Activated T-cell treated with anti-CD3 and anti-CD28 coated beads, Interleukin-2, amount 50 U/mL, for 72 hours (primary cell): Measurements from ENCODE around the gene RAB21. TPM values are rescaled to one million over a fixed set of nuclear protein-coding genes. Genes with fewer than 3 reads are reported as not detected.

Experiments used
- ATAC-seq, 2 donors: fragments of 150-1000 bp; cut with Tn5 transposase; replicated peaks in 1 of 2; 2 replicates each; pipeline ENCODE4 v1.10.0; 2021; ENCODE audit warnings: moderate library complexity in 2 of 2, mild to moderate bottlenecking in 1 of 2
- DNase-seq, 2 donors: peaks; one replicate each; pipeline ENCODE4 v3.0.0; 2021 to 2022; ENCODE audit warnings: mixed read lengths in 1 of 2
- H3K27ac Mint-ChIP-seq: one replicate; pipeline ENCODE4 v1.8.0; 2022; ENCODE audit warnings: mild to moderate bottlenecking, moderate library complexity, mixed read lengths
- H3K27me3 Mint-ChIP-seq: one replicate; pipeline ENCODE4 v1.8.0; 2022; ENCODE audit warnings: low read depth, mixed read lengths
- H3K36me3 Mint-ChIP-seq, 2 donors: one replicate each; pipeline ENCODE4 v1.8.0; 2022; ENCODE audit warnings: mixed read lengths in 2 of 2, mild to moderate bottlenecking in 1 of 2; ENCODE audit not compliant: insufficient read depth in 2 of 2
- H3K4me1 Mint-ChIP-seq: one replicate; pipeline ENCODE4 v1.8.0; 2022; ENCODE audit warnings: low read depth, mixed read lengths
- H3K4me3 Mint-ChIP-seq, 2 donors: one replicate each; pipeline ENCODE4 v1.8.0; 2022; ENCODE audit warnings: mild to moderate bottlenecking in 2 of 2, mixed read lengths in 2 of 2, moderate library complexity in 2 of 2
- H3K9me3 Mint-ChIP-seq, 2 donors: one replicate each; pipeline ENCODE4 v1.8.0; 2022; ENCODE audit warnings: mixed read lengths in 2 of 2
- total RNA-seq, 2 donors: library from RNA; stranded (reverse); gene quantifications; one replicate each; pipeline ENCODE4 v1.2.3, GENCODE V29; 2022

RAB21 gene
- total RNA-seq, 2 donors from 2014 or later = 97.0 to 102 TPM

- no peak for DNase-seq
- ATAC-seq = no peak
- Mint-ChIP-seq H3K27ac (peak overlapping the region; percentile 100), H3K4me1 (peaks cover 37% of the 10 kb centered on the region), H3K36me3 (peaks cover 7 to 10% of the 10 kb centered on the region in 2 donors), H3K4me3 (peak overlapping the region; percentile 95 to 100), H3K27me3 (no peaks in the 10 kb centered on the region), H3K9me3 (no peaks in the 10 kb centered on the region)
Measured at GRCh38 chr12:71838231-71838630, 83.6 kb downstream of the RAB21 start.

DNA sequence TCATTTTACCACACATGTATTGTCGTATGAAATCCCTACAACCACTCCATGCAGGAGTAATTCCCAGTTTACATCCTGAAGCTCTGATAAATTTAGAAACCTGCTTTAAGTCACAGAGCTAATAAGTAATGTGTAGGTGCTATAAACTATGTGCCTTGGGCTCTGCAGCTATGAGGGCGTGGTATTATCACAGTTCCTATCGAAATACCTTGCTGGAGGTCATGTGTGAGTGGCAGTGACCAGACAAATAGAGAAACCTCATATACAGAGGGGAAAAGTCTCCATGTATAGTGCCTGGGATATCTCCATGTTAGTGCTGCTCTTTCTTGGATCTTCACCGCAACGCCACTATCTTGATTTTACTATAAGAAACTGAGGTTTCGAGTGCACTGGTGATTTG, 84.0 kb downstream of the RAB21 start:
- H3K27ac Mint-ChIP-seq = peak overlapping the region; percentile 100
- ATAC-seq (no peak), DNase-seq (no peak)
- H3K9me3 Mint-ChIP-seq = no peaks in the 10 kb centered on the region
- H3K27me3 Mint-ChIP-seq = no peaks in the 10 kb centered on the region
- H3K4me3 Mint-ChIP-seq = peak overlapping the region; percentile 95 to 100
- H3K36me3 Mint-ChIP-seq = peaks cover 7 to 10% of the 10 kb centered on the region in 2 donors
- peaks cover 37% of the 10 kb centered on the region for H3K4me1 Mint-ChIP-seq

DNA sequence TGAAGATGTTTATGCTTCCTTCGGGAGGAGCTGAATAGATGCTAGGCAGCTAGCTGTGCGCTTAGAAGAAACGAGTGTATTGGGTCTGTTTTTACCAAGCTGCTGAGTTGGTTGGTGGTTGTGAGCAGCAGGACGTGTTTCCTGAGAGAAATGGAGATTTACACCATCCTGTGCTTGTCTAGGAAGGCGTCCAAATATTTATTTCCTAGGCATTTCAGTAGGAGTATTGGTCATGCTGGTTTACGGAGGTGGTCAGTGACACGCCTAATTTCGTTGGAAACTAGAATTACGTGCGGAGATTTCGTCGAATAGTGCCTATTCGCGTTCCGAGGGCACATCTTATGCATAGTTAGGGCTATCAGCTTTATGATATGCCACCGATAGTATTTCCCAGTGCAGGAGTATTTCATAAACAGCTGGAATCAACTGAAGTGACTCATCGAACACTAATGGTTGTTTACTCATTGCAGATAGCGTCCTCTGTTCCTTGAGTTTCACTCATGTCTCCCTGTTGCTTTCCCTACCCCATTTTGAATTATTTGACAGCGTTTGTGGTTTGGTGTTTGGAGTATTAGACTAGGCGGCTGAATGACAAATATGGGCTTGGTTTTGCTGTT, 85.7 kb downstream of the RAB21 start:
- ATAC-seq = peak; percentile 20 to 35
- Mint-ChIP-seq H3K4me1 (peaks cover 37% of the 10 kb centered on the region), H3K4me3 (peak overlapping the region; percentile 95 to 100), H3K36me3 (peaks cover 7 to 10% of the 10 kb centered on the region in 2 donors), H3K27me3 (no peaks in the 10 kb centered on the region), H3K27ac (peak overlapping the region; percentile 100), H3K9me3 (no peaks in the 10 kb centered on the region)
- peak; percentile 7 to 11 for DNase-seq

DNA sequence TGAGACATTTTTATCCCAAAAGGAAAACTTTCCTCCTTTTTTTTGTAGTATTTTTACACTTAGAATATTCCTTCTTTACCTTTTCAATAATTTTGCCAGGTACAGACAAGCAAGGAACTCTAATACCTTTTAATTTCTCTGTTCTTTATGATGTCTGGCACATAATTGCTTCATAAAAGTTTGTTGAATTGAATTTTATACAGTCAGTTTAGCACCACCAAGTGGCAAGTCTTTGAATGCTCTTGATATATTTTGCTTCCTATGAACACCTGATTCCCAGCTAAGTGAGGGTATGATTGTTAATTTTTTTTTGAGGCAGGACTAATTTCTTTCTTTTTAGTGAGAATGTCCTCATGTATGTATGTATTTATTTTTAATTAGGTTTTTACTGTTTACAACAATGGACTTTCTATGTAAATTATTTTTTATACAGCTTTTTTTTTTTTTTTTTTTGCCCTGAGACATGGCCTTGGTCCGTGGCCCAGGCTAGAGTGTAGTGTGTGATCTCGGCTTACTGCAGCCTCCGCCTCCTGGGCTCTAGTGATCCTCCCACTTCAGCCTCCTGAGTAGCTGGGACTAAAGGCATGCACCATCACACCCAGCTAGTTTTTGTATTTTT, 91.8 kb downstream of the RAB21 start:
- Mint-ChIP-seq H3K4me3 (no peak overlapping the region), H3K27me3 (no peaks in the 10 kb centered on the region), H3K27ac (no peak overlapping the region), H3K9me3 (no peaks in the 10 kb centered on the region), H3K36me3 (peaks cover 2 to 13% of the 10 kb centered on the region in 2 donors), H3K4me1 (peaks cover 25% of the 10 kb centered on the region)
- DNase-seq (no peak), ATAC-seq (no peak)

GRCh38 chr12:71848212-71848611, 93.5 kb downstream of the RAB21 start:
- no peak for ATAC-seq
- H3K9me3 Mint-ChIP-seq = peaks cover 5% of the 10 kb centered on the region in 2 donors
- H3K4me1 Mint-ChIP-seq = peaks cover 23% of the 10 kb centered on the region
- H3K36me3 Mint-ChIP-seq = peaks cover 8 to 18% of the 10 kb centered on the region in 2 donors
- no peaks in the 10 kb centered on the region for H3K27me3 Mint-ChIP-seq
- peak overlapping the region; percentile 65 for H3K27ac Mint-ChIP-seq
- DNase-seq = no peak
- H3K4me3 Mint-ChIP-seq = no peak overlapping the region

DNA sequence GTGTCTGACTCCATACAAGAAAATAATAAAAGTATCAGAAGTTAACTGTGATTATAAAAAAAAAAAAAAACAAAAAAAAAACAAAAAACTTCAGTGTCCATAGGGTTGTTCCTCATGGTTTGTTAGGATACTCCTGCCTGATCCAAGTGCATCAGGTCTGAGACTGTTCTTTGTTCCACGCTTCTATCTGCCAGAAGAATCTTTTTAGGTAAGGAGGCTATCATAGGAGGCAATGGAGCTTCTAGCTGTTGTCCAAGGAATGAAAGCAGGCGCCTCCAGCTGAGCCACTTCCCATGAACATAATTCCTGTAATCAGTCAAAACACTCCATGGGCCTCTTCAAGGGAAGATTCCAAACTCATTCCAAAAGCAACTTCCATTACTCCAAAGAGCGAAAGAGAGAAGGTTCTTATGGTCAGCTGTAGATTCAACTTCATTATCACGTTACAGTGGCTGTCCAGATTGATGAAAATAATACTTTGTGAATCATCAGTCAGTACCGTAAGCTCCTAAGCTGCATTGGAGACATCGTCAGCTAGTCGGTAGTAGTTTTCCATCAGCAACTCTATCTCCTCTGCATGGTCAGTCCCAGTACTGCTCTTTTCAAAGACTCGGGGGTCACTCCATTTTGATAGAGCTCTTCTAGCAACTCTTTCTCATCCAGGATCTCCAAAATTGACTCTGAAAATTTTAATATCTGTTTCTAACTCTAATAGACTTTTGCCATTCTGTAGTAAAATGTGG, 94.6 kb downstream of the RAB21 start:
- no peak for DNase-seq
- H3K27me3 Mint-ChIP-seq = no peaks in the 10 kb centered on the region
- no peak overlapping the region for H3K27ac Mint-ChIP-seq
- peaks cover 33% of the 10 kb centered on the region for H3K4me1 Mint-ChIP-seq
- H3K9me3 Mint-ChIP-seq = peaks cover 5 to 7% of the 10 kb centered on the region in 2 donors
- H3K4me3 Mint-ChIP-seq = no peak overlapping the region
- peaks cover 11 to 20% of the 10 kb centered on the region in 2 donors for H3K36me3 Mint-ChIP-seq
- ATAC-seq = no peak

Other genes starting within 250 kb of the RAB21 start
- gene ZFC3H1, start 91.0 kb upstream of the RAB21 start, total RNA-seq = 10 to 100 TPM; 87.7 to 98.7 TPM
- gene THAP2, start 90.6 kb upstream of the RAB21 start, total RNA-seq = 10 to 100 TPM; 13.8 to 15.1 TPM
- gene TMEM19, start 68.8 kb upstream of the RAB21 start, total RNA-seq = 10 to 100 TPM; 15.0 to 18.5 TPM
- 10 to 100 TPM; 78.5 to 81.2 TPM for gene TBC1D15, start 84.9 kb downstream of the RAB21 start, total RNA-seq
- not detected for gene TPH2, start 184.0 kb downstream of the RAB21 start, total RNA-seq